ENCODE data around the gene DSTYK. TPM values are rescaled to one million over a fixed set of nuclear protein-coding genes. Genes with fewer than 3 reads are reported as not detected.

Gene DSTYK
- total RNA-seq, 1 donor from 2014 or later = 8.1 TPM

- no peaks in the 10 kb centered on the region for H3K9me3 ChIP-seq
Measured at GRCh38 chr1:205257735-205258134, 46.2 kb upstream of the DSTYK start.

GRCh38 chr1:205256951-205257625 is 45.6 kb upstream of the DSTYK start:
- Histone ChIP-seq H3K27me3 (no peaks in the 10 kb centered on the region), H3K9me3 (no peaks in the 10 kb centered on the region), H3K4me1 (peaks cover 0 to 4% of the 10 kb centered on the region in 2 donors), H3K4me3 (no peak overlapping the region), H3K27ac (no peak overlapping the region), H3K36me3 (no peaks in the 10 kb centered on the region)
- TF ChIP-seq CTCF (IDR thresholded peaks at IDR 0.05) = no peak
- no peak for DNase-seq (ENCODE audit: low spot score in 2 of 2)
- intact Hi-C loops (cut with DNase I) = loop anchor here (1.0 to 5.0 kb wide), 6 partner anchors 28 to 280 kb away; partner anchors contain the start of genes DSTYK and RBBP5

More at GRCh38 chr1:205257735-205258134, 46.2 kb upstream of the DSTYK start:
- H3K4me1 ChIP-seq = peaks cover 0 to 4% of the 10 kb centered on the region in 2 donors
- H3K36me3 ChIP-seq = no peaks in the 10 kb centered on the region
- H3K27ac ChIP-seq = no peak overlapping the region
- DNase-seq (ENCODE audit: low spot score in 2 of 2) = no peak
- no peak for TF ChIP-seq CTCF (IDR thresholded peaks at IDR 0.05)
- no peaks in the 10 kb centered on the region for H3K27me3 ChIP-seq
- intact Hi-C loops (cut with DNase I) = loop anchor here (5.0 kb wide), 4 partner anchors 45 to 280 kb away; partner anchors contain the start of gene DSTYK
- no peak overlapping the region for H3K4me3 ChIP-seq

GRCh38 chr1:205255941-205256780 is 44.7 kb upstream of the DSTYK start:
- Histone ChIP-seq H3K27me3 (no peaks in the 10 kb centered on the region), H3K9me3 (no peaks in the 10 kb centered on the region), H3K4me3 (no peak overlapping the region), H3K4me1 (peaks cover 6 to 10% of the 10 kb centered on the region in 2 donors), H3K27ac (no peak overlapping the region), H3K36me3 (no peaks in the 10 kb centered on the region)
- TF ChIP-seq CTCF (IDR thresholded peaks at IDR 0.05) = peak; percentile 95 to 98 (median 98)
- peak; percentile 66 to 94 for DNase-seq (ENCODE audit: low spot score in 2 of 2)
- intact Hi-C loops (cut with DNase I) = loop anchor here (1.0 to 5.0 kb wide), 6 partner anchors 27 to 279 kb away; partner anchors contain the start of genes DSTYK and RBBP5

- no peak overlapping the region for H3K4me3 ChIP-seq
- peak overlapping the region; percentile 78 to 84 for H3K27ac ChIP-seq
- no peak for TF ChIP-seq CTCF (IDR thresholded peaks at IDR 0.05)
- no peaks in the 10 kb centered on the region for H3K36me3 ChIP-seq
- no peaks in the 10 kb centered on the region for H3K27me3 ChIP-seq
- DNase-seq (ENCODE audit: low spot score in 2 of 2) = no peak
- no peaks in the 10 kb centered on the region for H3K9me3 ChIP-seq
- peaks cover 25 to 48% of the 10 kb centered on the region in 2 donors for H3K4me1 ChIP-seq
- intact Hi-C loops (cut with DNase I) = no loop called here
Measured at GRCh38 chr1:205251576-205251975, 40.1 kb upstream of the DSTYK start.

- intact Hi-C loops (cut with DNase I) = no loop called here
- no peak overlapping the region for H3K4me3 ChIP-seq
- H3K27me3 ChIP-seq = no peaks in the 10 kb centered on the region
- DNase-seq (ENCODE audit: low spot score in 2 of 2) = no peak
- peak overlapping the region; percentile 78 to 84 for H3K27ac ChIP-seq
- no peaks in the 10 kb centered on the region for H3K36me3 ChIP-seq
- H3K9me3 ChIP-seq = no peaks in the 10 kb centered on the region
- peaks cover 25 to 45% of the 10 kb centered on the region in 2 donors for H3K4me1 ChIP-seq
- TF ChIP-seq CTCF (IDR thresholded peaks at IDR 0.05) = no peak
Measured at GRCh38 chr1:205250699-205251098, 39.2 kb upstream of the DSTYK start.
